Upper lobe of left lung (tissue), 6 donors: ENCODE measurements around the gene S100P. TPM values are rescaled to one million over a fixed set of nuclear protein-coding genes. Genes with fewer than 3 reads are reported as not detected.

Source experiments
- ATAC-seq, 2 donors: fragments of 200-7000 bp; cut with Tn5 transposase; one replicate each; pipeline ENCODE4 v1.9.1; 2022; ENCODE audit warnings: mild to moderate bottlenecking in 2 of 2, moderate library complexity in 2 of 2; ENCODE audit not compliant: low FRiP score in 2 of 2
- DNase-seq, 2 donors: peaks; one replicate each; pipeline ENCODE4 v3.0.0-alpha.2; 2019 to 2020
- H3K27ac ChIP-seq, 4 donors: fragments of 200-600 bp; sonication (generic); one replicate each; pipeline ENCODE4 v1.5.1; 2016 to 2019
- H3K27me3 ChIP-seq, 4 donors: fragments of 200-600 bp; sonication (generic); one replicate each; pipeline ENCODE4 v1.5.1; 2017 to 2019
- H3K36me3 ChIP-seq, 4 donors: fragments of 200-600 bp; sonication (generic); one replicate each; pipeline ENCODE4 v1.5.1; 2016 to 2019
- H3K4me1 ChIP-seq, 4 donors: fragments of 200-600 bp; sonication (generic); one replicate each; pipeline ENCODE4 v1.5.1; 2018 to 2019
- H3K4me3 ChIP-seq, 4 donors: fragments of 200-600 bp; sonication (generic); one replicate each; pipeline ENCODE4 v1.5.1; 2017 to 2019; ENCODE audit warnings: mild to moderate bottlenecking in 2 of 4, moderate library complexity in 1 of 4
- H3K9me3 ChIP-seq, 4 donors: fragments of 200-600 bp; sonication (generic); one replicate each; pipeline ENCODE4 v1.5.1; 2018 to 2019
- EP300 ChIP-seq, 4 donors: sonication (generic); formaldehyde crosslinking; IDR thresholded peaks; one replicate each; pipeline ENCODE4 v1.5.1; 2017; ENCODE audit warnings: antibody characterized with exemption in 4 of 4, control low read depth in 2 of 4
- POLR2A ChIP-seq, 4 donors: fragments of 450-650 bp; IDR thresholded peaks; one replicate each; pipeline ENCODE4 v1.5.1; 2016 to 2017; ENCODE audit warnings: antibody characterized with exemption in 4 of 4, mild to moderate bottlenecking in 2 of 4
- POLR2AphosphoS5 ChIP-seq, 2 donors: sonication (generic); formaldehyde crosslinking; IDR thresholded peaks; one replicate each; pipeline ENCODE4 v1.5.1; 2017; ENCODE audit warnings: antibody characterized with exemption in 2 of 2
- WGBS, 2 donors: methylation state at CpG; one replicate each; pipeline ENCODE4 v1.1.5; 2017 to 2018; 5-methylcytosine and 5-hydroxymethylcytosine counted together
- total RNA-seq, 6 donors: library from RNA; depleted of rRNA in 4 of 6; stranded (reverse); fragments of >200 nt in 4 of 6; gene quantifications; one replicate each; pipeline versions ENCODE4 v1.1.0 to v1.2.1, GENCODE V29; 2016 to 2021
- TF ChIP-seq, protein P1 (sequence below), 6 experiments: fragments of 450-650 bp in 4 of 6; fragments of 200-600 bp in 2 of 6; sonication (generic) in 2 of 6; IDR thresholded peaks; one replicate each; pipeline ENCODE4 v1.5.1; 2016 to 2019; ENCODE audit warnings: antibody characterized with exemption in 6 of 6
- donor health status: DM: no; HTN: no; CAD: no; lungs with moderate emphysema.
- donor health status: DM: no; HTN: yes; CAD: no; lungs with severe emphysema.

Gene S100P
- total RNA-seq, 6 donors from 2014 or later = 4.1 to 22.4 (median 13.3) TPM; not detected in 2

DNA sequence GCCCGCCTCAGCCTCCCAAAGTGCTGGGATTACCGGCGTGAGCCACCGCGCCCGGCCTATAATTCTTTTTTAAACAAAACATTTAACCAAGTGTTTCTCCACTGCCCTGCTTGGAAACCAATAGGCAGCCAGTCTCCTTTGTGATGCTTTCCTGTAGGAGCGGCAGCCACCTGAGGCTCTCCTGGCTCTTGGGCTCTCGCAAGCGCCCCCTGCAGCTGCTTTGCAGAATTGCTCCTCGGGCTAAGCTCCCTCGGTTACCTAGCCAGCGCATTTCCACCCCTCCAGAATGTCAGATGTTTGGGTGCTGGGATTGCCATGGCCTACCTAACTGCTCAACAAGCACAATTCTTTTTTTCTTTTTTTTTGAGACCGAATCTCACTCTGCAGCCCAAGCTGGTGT is 7.7 kb downstream of the S100P start:
- WGBS, 2 donors = 85 to 93% methylated on average over 13 of the region's 13 CpGs
- Histone ChIP-seq H3K9me3 (no peaks in the 10 kb centered on the region), H3K4me3 (no peak overlapping the region), H3K27ac (no peak overlapping the region), H3K27me3 (no peaks in the 10 kb centered on the region), H3K36me3 (peaks cover 0 to 13% (median 4%) of the 10 kb centered on the region in 4 donors), H3K4me1 (peaks cover 9 to 26% (median 13%) of the 10 kb centered on the region in 4 donors)
- DNase-seq (no peak), ATAC-seq (no peak)
- TF ChIP-seq, protein P1, sequence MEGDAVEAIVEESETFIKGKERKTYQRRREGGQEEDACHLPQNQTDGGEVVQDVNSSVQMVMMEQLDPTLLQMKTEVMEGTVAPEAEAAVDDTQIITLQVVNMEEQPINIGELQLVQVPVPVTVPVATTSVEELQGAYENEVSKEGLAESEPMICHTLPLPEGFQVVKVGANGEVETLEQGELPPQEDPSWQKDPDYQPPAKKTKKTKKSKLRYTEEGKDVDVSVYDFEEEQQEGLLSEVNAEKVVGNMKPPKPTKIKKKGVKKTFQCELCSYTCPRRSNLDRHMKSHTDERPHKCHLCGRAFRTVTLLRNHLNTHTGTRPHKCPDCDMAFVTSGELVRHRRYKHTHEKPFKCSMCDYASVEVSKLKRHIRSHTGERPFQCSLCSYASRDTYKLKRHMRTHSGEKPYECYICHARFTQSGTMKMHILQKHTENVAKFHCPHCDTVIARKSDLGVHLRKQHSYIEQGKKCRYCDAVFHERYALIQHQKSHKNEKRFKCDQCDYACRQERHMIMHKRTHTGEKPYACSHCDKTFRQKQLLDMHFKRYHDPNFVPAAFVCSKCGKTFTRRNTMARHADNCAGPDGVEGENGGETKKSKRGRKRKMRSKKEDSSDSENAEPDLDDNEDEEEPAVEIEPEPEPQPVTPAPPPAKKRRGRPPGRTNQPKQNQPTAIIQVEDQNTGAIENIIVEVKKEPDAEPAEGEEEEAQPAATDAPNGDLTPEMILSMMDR (IDR thresholded peaks at IDR 0.05) = peak in 4 of 6 experiments; percentile 21 to 31 (median 21)
- TF ChIP-seq POLR2AphosphoS5 (IDR thresholded peaks at IDR 0.05) (no peak), POLR2A (IDR thresholded peaks at IDR 0.05) (no peak)

DNA sequence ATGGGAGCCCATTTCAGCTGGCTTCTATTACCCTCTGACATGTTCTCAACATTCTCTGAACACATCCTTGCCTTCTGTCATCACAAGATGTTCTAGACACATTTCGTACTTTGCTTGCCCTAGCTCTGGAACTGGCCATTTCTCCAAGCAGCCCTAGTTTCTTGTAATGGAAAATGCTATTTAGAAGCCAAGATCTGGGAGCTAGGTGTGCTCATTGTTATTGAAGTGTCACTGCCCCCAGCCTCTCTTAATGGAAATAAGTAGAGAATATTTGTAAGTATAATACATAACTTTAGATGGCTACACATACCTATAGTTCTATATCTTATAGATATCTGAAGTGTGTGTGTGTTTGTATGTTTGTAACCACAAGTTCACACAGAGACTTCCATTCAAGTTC is 9.1 kb downstream of the S100P start:
- WGBS, 2 donors = 0% methylated on average over 1 of the region's 1 CpG
- H3K27ac ChIP-seq = no peak overlapping the region
- no peak overlapping the region for H3K4me3 ChIP-seq
- H3K27me3 ChIP-seq = no peaks in the 10 kb centered on the region
- H3K9me3 ChIP-seq = no peaks in the 10 kb centered on the region
- DNase-seq (no peak), ATAC-seq (no peak)
- peaks cover 18 to 31% (median 20%) of the 10 kb centered on the region in 4 donors for H3K4me1 ChIP-seq
- no peak for TF ChIP-seq EP300 (IDR thresholded peaks at IDR 0.05)
- TF ChIP-seq POLR2A (IDR thresholded peaks at IDR 0.05) = no peak
- TF ChIP-seq, protein P1 (IDR thresholded peaks at IDR 0.05) = no peak
- TF ChIP-seq POLR2AphosphoS5 (IDR thresholded peaks at IDR 0.05) = no peak
- H3K36me3 ChIP-seq = peaks cover 0 to 18% (median 4%) of the 10 kb centered on the region in 4 donors

DNA sequence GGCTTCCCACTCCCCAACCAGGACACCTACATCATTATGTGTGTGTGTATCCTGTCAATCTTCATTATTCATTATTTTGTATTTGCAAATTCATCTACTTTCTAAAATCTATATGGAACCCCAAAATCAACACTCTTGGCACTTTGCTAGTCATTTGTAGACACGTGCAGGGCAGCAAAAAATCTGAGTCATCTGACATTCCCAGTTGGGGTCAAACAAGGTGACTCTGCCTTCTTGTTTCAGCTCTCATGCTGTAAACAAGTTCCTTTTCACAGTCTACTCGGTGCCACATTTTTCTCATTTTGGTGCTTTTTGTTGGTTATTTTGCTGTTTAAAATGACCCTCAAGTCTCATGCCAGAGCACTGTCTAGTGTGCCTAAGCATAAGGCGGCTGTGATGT is 10.1 kb downstream of the S100P start:
- H3K36me3 ChIP-seq = peaks cover 0 to 20% (median 4%) of the 10 kb centered on the region in 4 donors
- no peak for DNase-seq
- 58 to 62% methylated on average over 3 of the region's 3 CpGs for WGBS, 2 donors
- peaks cover 26 to 41% (median 28%) of the 10 kb centered on the region in 4 donors for H3K4me1 ChIP-seq
- no peaks in the 10 kb centered on the region for H3K27me3 ChIP-seq
- no peak overlapping the region for H3K27ac ChIP-seq
- no peak for ATAC-seq
- H3K9me3 ChIP-seq = no peaks in the 10 kb centered on the region
- no peak overlapping the region for H3K4me3 ChIP-seq
- TF ChIP-seq EP300 (IDR thresholded peaks at IDR 0.05) (no peak), POLR2AphosphoS5 (IDR thresholded peaks at IDR 0.05) (no peak), POLR2A (IDR thresholded peaks at IDR 0.05) (no peak)
- TF ChIP-seq, protein P1 (IDR thresholded peaks at IDR 0.05) = no peak

DNA sequence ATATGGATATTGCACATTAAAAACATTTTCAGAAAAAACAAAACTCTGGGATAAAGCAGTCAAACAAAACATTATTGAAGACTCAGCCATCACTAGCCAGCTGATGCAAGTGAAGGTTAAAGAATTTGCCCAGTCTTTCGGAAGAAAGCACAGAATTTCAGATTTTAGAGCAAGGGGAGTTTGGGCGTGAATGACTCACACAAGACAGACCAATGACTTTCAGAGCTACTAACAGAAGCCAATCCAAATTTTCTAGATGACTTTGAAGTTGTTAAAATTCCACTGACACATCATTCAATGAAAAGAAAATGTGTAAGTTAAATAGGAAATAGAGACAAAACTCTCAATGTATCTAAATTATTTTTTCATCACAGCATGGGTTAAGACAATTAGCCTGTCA is 12.0 kb downstream of the S100P start:
- no peaks in the 10 kb centered on the region for H3K27me3 ChIP-seq
- peaks cover 30 to 50% (median 35%) of the 10 kb centered on the region in 4 donors for H3K4me1 ChIP-seq
- no peak for ATAC-seq
- peaks cover 0 to 9% (median 4%) of the 10 kb centered on the region in 4 donors for H3K36me3 ChIP-seq
- H3K27ac ChIP-seq = no peak overlapping the region
- H3K4me3 ChIP-seq = no peak overlapping the region
- no peak for TF ChIP-seq POLR2A (IDR thresholded peaks at IDR 0.05)
- TF ChIP-seq POLR2AphosphoS5 (IDR thresholded peaks at IDR 0.05) = no peak
- no peak for TF ChIP-seq EP300 (IDR thresholded peaks at IDR 0.05)
- TF ChIP-seq, protein P1 (IDR thresholded peaks at IDR 0.05) = no peak
- WGBS, 2 donors = 94 to 97% methylated on average over 2 of the region's 2 CpGs
- no peaks in the 10 kb centered on the region for H3K9me3 ChIP-seq
- DNase-seq = no peak

DNA sequence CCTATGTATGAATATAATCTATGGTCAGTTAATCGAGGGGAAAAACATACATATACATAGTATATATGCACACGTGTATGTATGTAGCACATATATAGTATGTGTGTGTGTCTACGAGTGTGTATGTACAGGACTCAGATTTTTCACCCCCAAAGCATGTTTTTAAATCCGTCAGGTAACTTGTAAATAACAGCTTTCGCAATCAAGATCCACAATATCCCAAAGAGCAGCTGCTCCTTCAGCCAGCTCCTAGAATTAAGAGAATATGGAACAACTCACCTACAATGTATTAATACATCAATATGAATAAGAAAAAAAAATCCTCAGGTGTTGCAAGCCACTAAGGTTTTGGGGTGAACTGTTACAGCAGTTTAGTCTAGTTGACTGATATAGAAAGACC is 12.5 kb downstream of the S100P start:
- DNase-seq (no peak), ATAC-seq (no peak)
- Histone ChIP-seq H3K9me3 (no peaks in the 10 kb centered on the region), H3K4me1 (peaks cover 30 to 52% (median 37%) of the 10 kb centered on the region in 4 donors), H3K36me3 (peaks cover 0 to 8% (median 4%) of the 10 kb centered on the region in 4 donors), H3K4me3 (no peak overlapping the region), H3K27me3 (no peaks in the 10 kb centered on the region), H3K27ac (no peak overlapping the region)
- no peak for TF ChIP-seq POLR2A (IDR thresholded peaks at IDR 0.05)
- TF ChIP-seq EP300 (IDR thresholded peaks at IDR 0.05) = no peak
- TF ChIP-seq POLR2AphosphoS5 (IDR thresholded peaks at IDR 0.05) = no peak
- TF ChIP-seq, protein P1 (IDR thresholded peaks at IDR 0.05) = no peak
- 87 to 90% methylated on average over 5 of the region's 5 CpGs for WGBS, 2 donors
